22Rv1 (cell line): ENCODE data around the gene GLI1.
"Not testable (repeated sequence)": the region's sequence is repeated elsewhere in the genome, so short reads cannot be mapped to it uniquely, and the experiment has no call there.

Source experiments
- CTCF ChIP-seq: fragments of 450-650 bp; IDR thresholded peaks from 2 replicates; pipeline ENCODE4 v1.5.1; 2017; ENCODE audit warnings: mild to moderate bottlenecking
- ZFX ChIP-seq: fragments of 450-650 bp; IDR thresholded peaks from 2 replicates; pipeline ENCODE4 v1.6.1; 2017; ENCODE audit warnings: antibody characterized with exemption, borderline replicate concordance

- TF ChIP-seq CTCF, ZFX: not testable (repeated sequence)
These were observed 54.1 kb downstream of the GLI1 start for GRCh38 chr12:57513677-57514076.
